Fibroblast of skin of left biceps (primary cell): ENCODE results near the gene DPYSL4.

Experiments
- DNase-seq, 2 experiments: peaks; one replicate each; pipeline ENCODE4 v3.0.0-alpha.2; 2013; ENCODE audit warnings: low read depth in 2 of 2

Gene DPYSL4

DNA sequence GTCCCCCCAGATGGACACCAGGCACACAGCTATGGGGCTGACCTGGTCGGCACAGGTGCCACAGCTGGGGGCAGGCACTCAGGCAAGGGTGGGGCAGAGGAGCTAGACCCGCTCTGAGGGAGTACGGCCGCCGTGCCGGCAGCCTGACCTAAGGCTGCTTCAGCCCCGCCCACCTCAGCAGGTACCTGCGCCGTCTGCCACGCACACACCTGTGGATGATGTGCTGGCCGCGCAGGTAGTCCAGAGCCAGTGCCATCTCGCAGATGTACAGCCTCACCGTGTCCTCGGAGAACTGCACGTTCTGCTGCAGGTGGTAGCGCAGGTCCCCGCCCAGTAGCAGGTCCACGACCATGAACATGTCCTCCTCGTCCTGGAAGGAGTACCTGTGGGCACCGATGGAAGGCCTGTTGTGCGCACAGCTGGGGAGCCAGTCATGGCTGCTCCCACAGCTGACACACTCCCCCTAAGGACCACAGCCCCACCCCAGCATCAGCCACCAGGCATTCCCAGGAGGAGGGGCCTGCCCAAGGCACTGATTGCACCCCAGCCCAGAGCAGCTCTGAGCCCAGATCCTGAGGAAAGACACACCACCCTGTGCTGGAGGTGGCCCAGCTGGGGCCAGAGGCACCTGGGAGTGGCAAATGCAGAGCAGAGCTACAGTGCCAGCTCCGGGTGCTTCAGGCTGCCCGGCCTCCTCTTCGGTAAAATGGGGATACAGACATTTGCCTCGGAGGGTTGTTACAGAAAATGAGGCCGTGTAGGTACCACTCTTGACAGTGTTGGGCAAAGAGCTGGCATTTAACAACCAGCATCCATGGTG, 40.0 kb downstream of the DPYSL4 start:
- no peak for DNase-seq

DNA sequence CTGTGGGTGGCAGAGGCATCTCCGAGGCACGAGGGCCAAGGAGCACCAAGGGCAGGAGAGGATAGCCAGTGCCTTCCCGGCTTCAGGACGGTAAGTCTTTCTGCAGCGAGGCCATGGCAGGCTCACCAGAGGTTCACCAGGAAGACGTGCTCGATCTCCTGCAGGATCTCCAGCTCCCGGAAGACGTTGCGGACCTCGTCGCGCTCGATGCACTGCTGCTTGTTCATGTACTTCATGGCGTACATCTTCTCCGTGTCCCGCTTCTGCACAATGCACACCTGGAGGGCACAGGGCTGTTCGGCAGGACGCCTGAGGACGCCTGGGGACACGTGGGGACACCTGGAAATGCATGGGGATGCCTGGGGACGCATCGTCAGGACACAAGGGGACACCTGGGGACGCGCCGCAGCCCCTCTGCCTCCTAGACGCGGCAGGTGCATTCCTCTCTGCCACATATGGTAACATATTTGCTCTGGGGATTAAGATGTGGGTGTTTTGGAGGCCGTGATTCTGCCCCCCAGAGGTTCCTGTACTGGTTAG, 41.2 kb downstream of the DPYSL4 start:
- DNase-seq: no peak

DNA sequence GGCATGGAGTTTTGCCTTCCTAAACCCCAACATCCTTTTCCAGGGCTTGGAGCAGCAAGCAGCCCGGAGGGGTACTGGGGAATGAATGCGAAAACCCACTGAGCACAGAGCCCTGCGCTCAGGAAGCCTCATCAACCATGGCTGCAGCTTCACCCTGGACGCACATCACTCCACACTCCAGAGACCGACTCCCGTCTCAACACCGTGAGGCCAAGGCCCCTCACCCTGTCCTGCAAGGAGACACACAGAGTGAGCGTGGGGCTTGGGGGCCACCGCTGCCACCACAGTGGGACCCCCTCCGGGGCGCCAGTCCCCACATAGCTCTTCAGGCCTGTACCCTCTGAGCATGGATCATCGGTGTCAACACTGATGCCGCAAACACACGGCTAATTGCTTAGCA, 41.9 kb downstream of the DPYSL4 start:
- DNase-seq: no peak

DNA sequence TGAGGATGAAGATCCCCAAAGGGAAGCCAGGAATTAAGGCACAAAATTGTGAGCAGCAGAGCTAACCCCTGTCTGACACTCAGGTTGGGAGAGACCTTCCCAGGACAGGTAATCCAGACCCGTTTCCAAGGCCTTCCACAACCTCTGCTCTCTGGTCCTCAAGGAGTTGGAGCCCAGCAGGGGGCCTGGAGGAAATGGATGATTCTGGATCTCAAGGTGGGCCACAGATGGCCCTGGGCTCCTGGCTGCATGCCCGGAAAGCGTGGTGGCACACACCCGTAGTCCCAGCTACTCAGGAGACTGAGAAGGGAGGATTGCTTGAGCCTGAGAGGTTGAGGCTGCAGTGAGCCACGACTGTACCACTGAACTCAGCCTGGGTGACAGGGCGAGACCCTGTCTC, 42.3 kb downstream of the DPYSL4 start:
- no peak for DNase-seq

DNA sequence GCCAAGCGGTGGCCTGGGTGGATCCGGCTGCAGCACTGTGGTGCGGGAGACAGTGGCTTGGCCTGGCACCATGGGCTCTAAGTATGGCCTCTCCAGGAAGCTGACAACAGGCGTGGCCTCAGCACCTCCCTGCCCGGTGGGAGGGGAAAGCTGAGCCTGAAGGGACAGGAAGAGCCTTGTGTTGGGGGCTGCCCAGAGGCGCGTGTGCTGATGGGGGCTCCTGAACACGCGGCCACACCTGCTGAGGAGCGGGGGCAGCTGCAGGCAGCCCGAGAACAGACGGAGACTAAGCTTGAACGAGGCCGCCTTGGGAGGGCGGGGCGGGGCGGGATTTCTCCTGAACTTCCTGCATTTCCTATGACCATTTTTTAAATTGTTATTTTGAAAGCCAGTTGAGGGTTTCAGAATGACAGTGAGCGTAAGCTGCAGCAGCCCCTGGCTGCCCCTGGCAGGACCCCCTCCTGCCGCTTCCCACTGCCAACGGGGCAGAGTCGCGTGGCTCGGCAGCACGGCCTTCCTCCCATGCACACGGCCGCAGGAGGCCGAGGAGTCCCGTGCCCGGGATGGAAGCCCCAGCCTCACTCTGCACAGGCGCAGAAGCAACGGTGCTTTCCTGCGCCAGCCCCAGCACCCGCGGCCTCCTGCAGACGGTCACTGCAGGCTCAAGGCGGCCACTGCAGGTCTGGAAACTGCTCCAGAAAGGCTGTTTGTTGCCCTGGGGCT, 43.2 kb downstream of the DPYSL4 start:
- no peak for DNase-seq

DNA sequence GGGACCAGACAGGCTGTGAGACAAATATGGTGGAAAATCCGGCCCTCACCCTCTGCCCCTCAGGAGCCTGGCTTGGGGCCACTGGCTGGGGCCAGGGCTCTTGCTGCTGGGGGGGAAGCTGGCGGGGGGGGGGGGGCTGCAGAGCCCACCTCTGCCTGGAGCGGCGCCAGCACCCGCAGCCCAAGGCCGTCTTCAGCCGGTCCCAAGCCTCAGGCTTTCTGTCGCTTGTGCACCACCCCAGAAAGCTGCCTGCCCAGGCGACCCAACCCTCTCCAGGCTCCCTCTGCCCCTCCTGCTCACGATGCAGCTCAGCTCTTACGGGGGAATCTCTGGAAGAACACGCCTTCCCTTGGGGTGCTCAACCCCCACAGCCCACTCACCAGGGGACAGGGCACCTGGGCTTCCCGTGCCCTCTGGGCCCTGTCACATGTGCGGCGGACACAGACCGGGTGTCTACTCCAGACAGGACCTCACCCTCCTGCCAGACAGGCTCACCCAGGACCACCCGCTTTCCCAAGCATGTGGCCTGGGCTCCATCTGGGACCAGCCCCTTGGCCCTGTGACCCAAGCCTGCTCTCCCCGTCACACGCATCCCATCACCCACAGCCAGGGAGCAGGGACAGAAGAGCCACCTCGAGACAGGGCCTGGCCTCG, 43.9 kb downstream of the DPYSL4 start:
- no peak for DNase-seq

DNA sequence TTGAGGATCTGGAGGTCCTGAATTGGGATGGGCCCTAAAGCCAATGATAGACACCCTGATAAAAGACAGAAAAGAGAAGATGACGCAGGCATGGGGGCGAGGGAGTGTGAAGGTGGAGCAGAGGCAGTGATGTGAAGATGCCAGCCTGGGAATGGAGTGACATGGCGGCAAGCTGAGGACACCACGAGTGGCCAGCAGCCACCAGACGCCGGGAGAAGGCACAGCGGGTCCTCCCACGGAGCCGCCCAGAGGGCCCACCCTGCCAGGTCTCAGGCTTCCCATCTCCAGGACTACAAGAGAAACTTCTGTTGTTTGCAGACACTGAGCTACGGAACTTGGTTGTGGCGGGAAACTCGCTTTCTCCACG, 44.9 kb downstream of the DPYSL4 start:
- no peak for DNase-seq

DNA sequence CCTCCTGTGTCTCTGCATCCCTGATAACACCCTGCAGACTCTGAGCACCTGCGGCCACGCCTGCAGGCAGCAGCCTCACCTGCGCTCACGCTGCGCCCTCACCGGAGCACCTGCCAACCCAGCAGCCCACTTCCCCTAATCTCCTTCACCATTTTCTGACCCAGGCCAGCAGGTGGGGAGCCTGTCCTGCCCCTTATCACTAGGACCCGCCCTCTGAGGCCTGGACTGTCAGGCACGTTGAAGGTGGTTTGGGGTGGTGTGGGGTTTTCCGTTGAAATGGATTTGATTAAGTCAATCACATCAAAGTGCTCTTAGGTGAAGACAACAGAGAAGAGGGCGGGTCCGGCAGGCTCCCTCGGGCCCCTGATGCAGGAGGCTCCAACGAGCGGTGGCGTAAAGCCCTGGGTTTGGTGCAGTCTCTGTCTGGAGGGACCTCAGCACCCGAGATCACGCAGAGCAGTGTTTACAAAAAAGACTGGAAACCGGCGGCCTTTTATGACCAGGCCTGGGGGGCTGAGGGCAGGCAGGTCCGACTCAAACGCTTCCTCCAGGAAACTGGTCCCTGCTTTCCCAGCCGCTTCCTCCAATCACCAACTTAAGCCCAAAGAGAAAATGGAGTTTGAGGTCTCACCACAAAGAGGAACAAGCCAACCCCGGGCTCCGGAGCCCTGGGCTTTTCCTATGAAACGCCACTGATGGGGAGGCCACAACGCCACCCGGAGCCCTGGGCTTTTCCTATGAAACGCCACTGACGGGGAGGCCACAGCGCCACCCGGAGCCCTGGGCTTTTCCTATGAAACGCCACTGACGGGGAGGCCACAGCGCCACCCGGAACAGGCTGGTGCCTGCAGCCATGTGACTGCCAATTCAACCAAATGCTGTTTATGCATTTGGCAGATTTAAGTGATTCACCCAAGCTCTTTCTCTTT, 45.5 kb downstream of the DPYSL4 start:
- no peak for DNase-seq

DNA sequence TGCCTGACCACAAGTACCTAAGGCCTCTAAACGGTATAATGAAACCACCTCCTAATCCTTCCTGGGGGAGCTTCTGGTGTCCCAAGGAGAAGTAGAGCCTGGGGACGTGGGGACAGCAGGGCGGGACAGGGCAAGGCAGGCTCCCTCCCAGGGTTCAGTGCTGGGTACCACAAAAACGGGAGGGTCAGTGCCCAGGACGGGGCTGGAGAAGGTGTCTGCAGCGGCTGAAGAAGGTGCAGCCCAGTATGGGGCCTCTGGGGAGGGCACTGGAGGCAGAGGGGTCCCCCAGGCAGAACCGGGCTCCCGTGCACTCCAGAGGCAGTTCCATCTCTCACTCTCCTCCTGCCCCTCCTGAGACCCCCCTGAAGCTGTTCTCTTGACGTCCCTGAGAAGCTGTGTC, 46.2 kb downstream of the DPYSL4 start:
- DNase-seq: no peak

DNA sequence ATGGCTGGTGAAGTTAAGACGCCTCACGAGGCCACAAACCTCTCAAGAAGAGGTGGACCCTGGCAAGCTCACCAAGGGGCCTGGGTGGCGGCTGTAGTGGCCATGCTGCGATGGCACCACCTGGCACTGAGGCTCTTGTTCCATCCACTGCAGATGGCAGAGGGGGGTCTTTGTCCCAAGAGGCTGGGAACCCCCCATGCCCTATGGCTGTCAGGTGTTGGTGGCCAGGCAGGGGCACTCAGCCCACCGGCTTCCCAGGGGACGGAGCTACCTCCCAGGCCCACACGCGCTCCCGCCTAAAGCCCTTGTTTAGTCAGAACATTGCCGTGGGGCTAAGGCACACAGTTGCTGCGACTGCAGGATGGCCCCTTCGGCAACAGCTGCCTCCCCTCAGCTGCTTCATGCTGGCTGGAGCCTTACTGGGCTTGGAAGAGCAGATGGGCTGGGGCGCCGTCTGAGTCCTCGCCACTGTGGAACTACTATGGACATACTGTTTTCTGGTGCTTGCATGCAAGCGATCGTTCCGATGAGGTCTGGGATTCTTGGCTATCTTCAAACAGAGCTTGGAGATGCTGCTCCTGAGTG, 46.8 kb downstream of the DPYSL4 start:
- DNase-seq: no peak

DNA sequence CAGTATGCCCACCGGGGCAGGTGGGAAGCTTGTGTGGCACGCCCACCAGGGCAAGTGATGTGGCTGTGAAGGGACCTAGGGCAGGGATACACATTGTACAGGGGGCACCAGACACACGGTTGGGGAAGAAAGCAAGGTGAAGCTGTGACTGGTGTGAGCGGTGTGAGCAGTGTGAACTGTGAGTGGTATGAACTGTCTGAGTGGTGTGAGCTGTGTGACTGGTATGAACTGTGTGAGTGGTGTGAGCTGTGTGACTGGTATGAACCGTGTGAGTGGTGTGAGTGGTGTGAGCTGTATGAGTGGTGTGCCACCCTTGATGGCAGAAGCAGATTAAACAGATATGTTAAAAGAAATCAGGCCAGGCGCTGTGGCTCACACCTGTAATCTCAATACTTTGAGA, 48.1 kb downstream of the DPYSL4 start:
- no peak for DNase-seq

DNA sequence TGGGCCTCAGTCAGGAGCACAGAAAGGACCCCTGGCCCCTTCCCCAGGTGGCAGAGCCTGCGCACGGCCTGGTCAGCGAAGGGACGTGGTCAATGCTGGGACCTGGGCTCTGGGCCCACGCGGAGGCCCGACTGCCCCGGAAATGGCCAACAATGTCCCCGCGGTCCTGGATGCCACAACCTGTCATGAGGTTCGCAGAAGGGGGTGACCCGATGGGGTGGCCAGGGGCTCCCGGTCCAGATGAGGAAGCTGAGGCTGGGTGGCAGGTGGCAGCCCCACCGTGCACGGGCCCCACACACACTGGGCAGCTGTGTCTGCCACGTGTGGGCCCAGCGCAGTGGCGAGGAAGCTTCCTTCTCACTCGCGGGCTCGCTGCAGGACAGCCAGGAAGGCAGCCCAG, 49.4 kb downstream of the DPYSL4 start:
- DNase-seq: no peak

DNA sequence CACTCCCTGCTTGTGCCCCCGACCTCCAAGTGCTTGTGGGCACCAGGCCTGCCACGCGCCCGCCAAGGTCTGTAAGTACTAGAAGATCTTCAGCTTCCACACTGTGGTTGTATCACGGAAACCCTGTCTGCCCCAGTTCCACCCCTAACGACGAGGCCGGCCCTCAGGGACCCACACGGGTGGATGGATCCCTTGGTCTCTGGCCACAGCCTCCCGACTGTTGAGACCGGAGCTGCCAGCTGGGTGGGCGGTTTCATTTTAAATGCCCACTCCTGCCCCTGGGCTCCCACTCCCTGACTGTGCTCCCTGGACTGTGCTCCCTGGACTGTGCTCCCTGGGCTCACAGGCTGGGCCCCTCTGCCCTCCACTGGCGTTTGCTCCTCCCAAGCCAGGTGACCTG, 50.1 kb downstream of the DPYSL4 start:
- DNase-seq: no peak

DNA sequence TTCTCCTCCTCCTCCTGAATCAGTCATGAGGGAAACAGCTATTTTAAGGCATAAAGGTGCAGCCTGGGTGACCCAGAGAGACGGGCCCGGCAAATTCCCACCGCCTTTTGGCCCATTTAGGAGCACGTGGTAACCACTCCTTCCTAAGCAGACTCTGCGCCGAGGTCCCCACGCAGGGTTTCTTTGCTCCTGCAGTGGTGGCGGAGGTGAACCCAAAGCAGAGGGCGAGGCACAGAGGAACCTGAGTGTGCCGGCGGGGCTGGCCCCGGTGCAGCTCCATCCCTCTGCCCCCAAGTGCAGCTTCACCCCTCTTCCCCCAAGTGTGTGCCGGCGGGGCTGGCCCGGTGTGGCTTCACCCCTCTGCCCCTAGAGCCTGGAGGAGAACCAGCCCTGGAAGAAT, 50.6 kb downstream of the DPYSL4 start:
- DNase-seq: no peak

DNA sequence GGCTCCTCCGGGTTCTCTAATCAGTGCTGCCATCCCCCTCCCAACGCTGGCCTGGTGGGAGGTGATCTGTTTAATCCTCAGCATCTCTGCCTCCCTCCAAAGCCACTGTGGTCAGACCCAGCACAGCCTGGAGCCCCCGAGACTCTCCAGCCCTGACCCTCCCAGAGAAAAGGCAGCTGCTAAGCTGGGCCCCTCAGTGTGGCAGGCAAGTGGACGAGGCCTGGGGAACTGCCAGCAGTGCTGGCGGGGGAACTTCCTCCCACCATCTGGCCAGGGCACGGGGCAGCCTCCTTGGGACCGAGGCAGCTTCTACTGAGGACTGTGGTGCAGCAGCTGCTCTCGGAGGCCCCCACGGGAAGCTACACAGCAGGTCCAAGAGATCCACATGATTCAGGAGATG, 51.1 kb downstream of the DPYSL4 start:
- no peak for DNase-seq

DNA sequence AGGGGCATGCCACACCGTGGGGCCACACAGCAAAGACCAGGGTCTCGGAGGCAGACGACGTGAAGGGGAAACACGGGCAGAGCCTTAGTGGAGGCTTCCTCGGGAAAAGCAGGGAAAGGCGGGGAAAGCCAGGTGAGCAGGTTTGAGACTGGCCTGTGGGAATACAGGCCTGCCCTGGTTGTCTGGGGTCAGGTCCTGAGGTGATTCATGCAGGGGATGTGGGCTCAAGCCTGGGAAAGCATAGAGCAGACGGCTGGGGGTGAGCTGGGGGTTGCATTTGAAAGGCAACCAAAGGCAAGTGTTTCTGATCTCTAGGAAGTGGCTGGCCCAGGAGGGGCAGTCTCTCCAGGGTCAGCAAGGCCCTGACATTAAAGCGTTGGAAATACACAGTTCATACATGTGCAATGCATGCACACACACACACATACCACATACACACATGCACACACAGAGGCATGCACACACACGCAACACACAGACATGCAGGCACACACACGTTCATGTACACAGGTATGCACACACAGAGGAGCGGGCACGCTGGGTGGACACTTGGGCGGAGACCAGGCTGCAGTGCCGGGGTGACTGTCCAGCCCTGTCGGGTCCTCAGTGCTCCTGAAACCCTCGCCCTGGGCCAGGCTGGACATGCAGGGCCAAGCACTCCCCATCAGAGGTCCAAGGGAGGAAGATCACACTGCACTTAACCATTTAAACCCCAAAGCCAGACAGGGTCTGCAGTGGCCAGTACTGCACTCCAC, 51.8 kb downstream of the DPYSL4 start:
- no peak for DNase-seq

DNA sequence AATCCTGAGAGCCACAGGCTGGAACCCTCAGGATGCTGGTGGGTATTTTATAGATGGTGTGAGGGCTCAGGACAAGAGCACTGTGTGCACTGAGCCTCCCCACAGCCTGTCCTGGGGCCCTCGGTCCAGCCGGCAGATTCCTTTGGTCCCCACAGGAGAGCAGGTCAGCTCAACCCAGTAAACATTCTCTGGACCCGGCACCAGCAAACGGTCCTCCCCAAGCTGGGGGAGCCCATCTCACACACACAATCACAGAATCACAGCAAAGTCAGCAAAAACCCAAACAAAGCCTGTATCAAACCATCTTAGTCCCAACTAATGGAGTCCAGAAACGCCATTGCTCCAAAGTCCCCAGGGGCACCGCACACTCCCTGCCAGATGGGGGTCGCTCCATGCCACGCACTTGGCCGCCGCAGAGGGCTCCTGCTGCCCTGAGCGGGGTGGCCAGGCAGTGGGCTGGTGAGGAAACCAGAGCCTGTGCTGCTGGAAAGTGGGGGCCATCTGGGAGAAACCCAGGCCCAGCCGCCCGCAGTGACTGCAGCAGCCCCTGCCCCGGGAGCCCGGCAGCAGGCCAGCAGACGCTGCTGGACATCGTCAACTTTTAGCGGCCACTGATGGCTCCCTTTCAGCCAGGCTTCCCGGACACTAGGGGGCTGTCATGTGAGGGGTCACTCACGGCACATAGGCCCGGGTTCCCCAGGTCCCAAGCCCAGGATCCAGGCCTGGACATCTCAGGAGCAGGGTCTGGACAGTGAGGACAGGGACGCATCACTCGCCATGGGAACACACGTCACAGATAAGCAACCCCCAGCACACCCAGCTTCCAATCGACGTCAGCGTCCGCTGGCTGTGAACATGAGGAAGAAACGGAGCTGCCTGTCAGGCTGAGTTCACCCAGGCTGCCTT, 52.6 kb downstream of the DPYSL4 start:
- no peak for DNase-seq

DNA sequence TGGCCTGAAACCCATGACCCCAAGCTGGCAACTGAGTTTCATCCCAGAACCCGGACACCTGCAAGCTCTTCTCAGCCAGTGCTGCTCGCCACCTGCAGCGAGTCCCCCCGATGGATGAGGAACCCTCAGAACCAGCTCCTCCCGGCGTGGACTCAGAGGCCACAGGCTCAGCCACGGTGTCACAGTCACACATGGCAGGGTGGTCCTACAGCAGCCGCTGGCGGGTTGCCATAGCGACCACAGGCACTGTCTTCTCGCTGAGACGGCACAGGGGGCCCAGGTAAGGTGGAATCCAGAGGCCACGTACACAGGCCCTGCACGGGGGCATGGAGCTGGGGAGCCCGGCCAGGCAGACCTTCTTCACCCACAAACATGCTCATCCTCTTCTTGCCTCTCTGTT, 53.4 kb downstream of the DPYSL4 start:
- no peak for DNase-seq

DNA sequence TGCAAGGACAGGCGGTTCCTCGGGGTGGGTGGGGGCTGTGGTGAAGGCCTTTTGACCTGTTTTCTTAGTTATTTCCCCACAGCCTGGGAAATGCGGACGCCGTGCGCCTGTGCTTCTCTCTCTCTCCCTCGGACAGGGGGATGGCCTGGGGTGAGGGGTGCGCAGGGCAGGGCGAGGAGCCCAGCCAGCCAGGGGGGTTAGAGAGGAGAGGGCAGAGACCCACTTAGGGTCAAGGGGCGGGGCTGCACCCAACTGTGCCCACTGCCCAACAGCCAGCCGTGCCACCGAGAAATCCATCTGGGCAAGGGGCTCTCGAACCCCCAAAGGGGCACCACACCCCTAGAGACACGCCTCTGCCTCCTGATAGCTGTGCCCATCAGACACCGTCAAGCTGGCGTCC, 53.8 kb downstream of the DPYSL4 start:
- DNase-seq: no peak
